Large intestine (tissue), 3 donors: ENCODE results near the gene ADARB2. TPM values are rescaled to one million over a fixed set of nuclear protein-coding genes. Genes with fewer than 3 reads are reported as not detected.

ENCODE experiments used
- DNase-seq, 2 donors: peaks; one replicate each; pipeline versions ENCODE4 v3.0.0 to v3.0.0-alpha.2; 2013
- H3K27ac ChIP-seq: one replicate; pipeline ENCODE4 v1.5.1; 2013; ENCODE audit warnings: low read length
- H3K27me3 ChIP-seq: 2 replicates; pipeline ENCODE4 v1.6.1; 2013; ENCODE audit warnings: low read length; ENCODE audit not compliant: control insufficient read depth, insufficient read depth
- H3K36me3 ChIP-seq: 2 replicates; pipeline ENCODE4 v1.6.1; 2013; ENCODE audit warnings: low read length; ENCODE audit not compliant: control insufficient read depth, insufficient read depth
- H3K4me1 ChIP-seq: one replicate; pipeline ENCODE4 v1.6.1; 2013; ENCODE audit warnings: low read length; ENCODE audit not compliant: control insufficient read depth, insufficient read depth
- H3K4me3 ChIP-seq: one replicate; pipeline ENCODE4 v1.5.1; 2013; ENCODE audit warnings: low read length
- H3K9me3 ChIP-seq: one replicate; pipeline ENCODE4 v1.6.1; 2013; ENCODE audit warnings: mild to moderate bottlenecking, low read depth, low read length, moderate library complexity; ENCODE audit not compliant: control insufficient read depth
- WGBS: methylation state at CpG from one replicate; pipeline ENCODE4 v1.1.5; 2013; ENCODE audit warnings: low lambda C conversion rate; ENCODE audit not compliant: insufficient coverage; 5-methylcytosine and 5-hydroxymethylcytosine counted together
- polyA plus RNA-seq: library from polyadenylated mRNA; unstranded; fragments of 120-200 nt; gene quantifications from one replicate; pipeline ENCODE4 v1.2.1, GENCODE V29; 2013

ADARB2 gene
- polyA plus RNA-seq, 1 donor = 0.52 TPM

GRCh38 chr10:1579671-1580070 is 157.7 kb downstream of the ADARB2 start:
- H3K4me1 ChIP-seq = no peaks in the 10 kb centered on the region
- no peaks in the 10 kb centered on the region for H3K9me3 ChIP-seq
- no peak overlapping the region for H3K4me3 ChIP-seq
- H3K27me3 ChIP-seq = no peaks in the 10 kb centered on the region
- no peak overlapping the region for H3K27ac ChIP-seq
- WGBS = 100% methylated on average over 1 of the region's 9 CpGs
- no peak for DNase-seq
- no peaks in the 10 kb centered on the region for H3K36me3 ChIP-seq

GRCh38 chr10:1579141-1579491 is 158.2 kb downstream of the ADARB2 start:
- Histone ChIP-seq H3K4me1 (no peaks in the 10 kb centered on the region), H3K27me3 (no peaks in the 10 kb centered on the region), H3K36me3 (no peaks in the 10 kb centered on the region), H3K27ac (no peak overlapping the region), H3K9me3 (no peaks in the 10 kb centered on the region), H3K4me3 (no peak overlapping the region)
- no peak for DNase-seq
- WGBS = 91% methylated on average over 3 of the region's 7 CpGs

GRCh38 chr10:1578392-1579140 is 158.8 kb downstream of the ADARB2 start:
- Histone ChIP-seq H3K36me3 (no peaks in the 10 kb centered on the region), H3K4me3 (no peak overlapping the region), H3K4me1 (no peaks in the 10 kb centered on the region), H3K9me3 (no peaks in the 10 kb centered on the region), H3K27ac (no peak overlapping the region), H3K27me3 (no peaks in the 10 kb centered on the region)
- no peak for DNase-seq
- no CpG with 5 or more reads among the region's 19 CpGs for WGBS

GRCh38 chr10:1577945-1578344 is 159.4 kb downstream of the ADARB2 start:
- 100% methylated on average over 3 of the region's 8 CpGs for WGBS
- no peak for DNase-seq
- no peaks in the 10 kb centered on the region for H3K27me3 ChIP-seq

GRCh38 chr10:1577373-1577770 is 160.0 kb downstream of the ADARB2 start:
- DNase-seq = no peak
- H3K27ac ChIP-seq = no peak overlapping the region

More at GRCh38 chr10:1577945-1578344, 159.4 kb downstream of the ADARB2 start:
- H3K4me1 ChIP-seq = no peaks in the 10 kb centered on the region
- H3K27ac ChIP-seq = no peak overlapping the region
- H3K4me3 ChIP-seq = no peak overlapping the region
- H3K36me3 ChIP-seq = no peaks in the 10 kb centered on the region
- H3K9me3 ChIP-seq = no peaks in the 10 kb centered on the region

GRCh38 chr10:1576467-1577372 is 160.6 kb downstream of the ADARB2 start:
- Histone ChIP-seq H3K4me3 (no peak overlapping the region), H3K27me3 (no peaks in the 10 kb centered on the region), H3K36me3 (no peaks in the 10 kb centered on the region), H3K27ac (no peak overlapping the region), H3K9me3 (no peaks in the 10 kb centered on the region), H3K4me1 (no peaks in the 10 kb centered on the region)
- WGBS = no CpG with 5 or more reads among the region's 16 CpGs
- no peak for DNase-seq

More at GRCh38 chr10:1577373-1577770, 160.0 kb downstream of the ADARB2 start:
- H3K36me3 ChIP-seq = no peaks in the 10 kb centered on the region
- no CpG with 5 or more reads among the region's 9 CpGs for WGBS
- no peaks in the 10 kb centered on the region for H3K4me1 ChIP-seq
- H3K27me3 ChIP-seq = no peaks in the 10 kb centered on the region
- H3K9me3 ChIP-seq = no peaks in the 10 kb centered on the region
- H3K4me3 ChIP-seq = no peak overlapping the region

- no peaks in the 10 kb centered on the region for H3K9me3 ChIP-seq
- no CpG with 5 or more reads among the region's 13 CpGs for WGBS
- H3K27ac ChIP-seq = no peak overlapping the region
- DNase-seq = no peak
- no peaks in the 10 kb centered on the region for H3K36me3 ChIP-seq
- H3K4me1 ChIP-seq = no peaks in the 10 kb centered on the region
- no peaks in the 10 kb centered on the region for H3K27me3 ChIP-seq
- H3K4me3 ChIP-seq = no peak overlapping the region
Observed at GRCh38 chr10:1575481-1576244, 161.7 kb downstream of the ADARB2 start.

GRCh38 chr10:1574719-1575118 is 162.6 kb downstream of the ADARB2 start:
- no CpG with 5 or more reads among the region's 2 CpGs for WGBS
- Histone ChIP-seq H3K36me3 (no peaks in the 10 kb centered on the region), H3K4me1 (no peaks in the 10 kb centered on the region), H3K4me3 (no peak overlapping the region), H3K27me3 (no peaks in the 10 kb centered on the region), H3K9me3 (no peaks in the 10 kb centered on the region), H3K27ac (no peak overlapping the region)
- no peak for DNase-seq

GRCh38 chr10:1573981-1574380 is 163.3 kb downstream of the ADARB2 start:
- Histone ChIP-seq H3K4me1 (no peaks in the 10 kb centered on the region), H3K27me3 (no peaks in the 10 kb centered on the region), H3K36me3 (no peaks in the 10 kb centered on the region), H3K27ac (no peak overlapping the region), H3K9me3 (no peaks in the 10 kb centered on the region), H3K4me3 (no peak overlapping the region)
- WGBS = 92% methylated on average over 7 of the region's 12 CpGs
- no peak for DNase-seq

GRCh38 chr10:1573334-1573969 is 163.9 kb downstream of the ADARB2 start:
- Histone ChIP-seq H3K4me1 (no peaks in the 10 kb centered on the region), H3K36me3 (no peaks in the 10 kb centered on the region), H3K4me3 (no peak overlapping the region), H3K9me3 (no peaks in the 10 kb centered on the region), H3K27me3 (no peaks in the 10 kb centered on the region), H3K27ac (no peak overlapping the region)
- WGBS = no CpG with 5 or more reads among the region's 14 CpGs
- DNase-seq = no peak
